Liver (tissue), 2 donors: ENCODE measurements around the gene GPN1.

Experiments used
- TF ChIP-seq, protein P1 (sequence below): IDR thresholded peaks from 2 replicates; pipeline ENCODE4 v1.6.1; 2016; ENCODE audit warnings: antibody characterized with exemption, mild to moderate bottlenecking
- TF ChIP-seq, protein P2 (sequence below): fragments of 150-350 bp; IDR thresholded peaks from 2 replicates; pipeline ENCODE4 v1.5.1; 2017; ENCODE audit warnings: improper control_type of control experiment, low read depth, low read length; ENCODE audit not compliant: missing input control
- donor health status: healthy.

DNA sequence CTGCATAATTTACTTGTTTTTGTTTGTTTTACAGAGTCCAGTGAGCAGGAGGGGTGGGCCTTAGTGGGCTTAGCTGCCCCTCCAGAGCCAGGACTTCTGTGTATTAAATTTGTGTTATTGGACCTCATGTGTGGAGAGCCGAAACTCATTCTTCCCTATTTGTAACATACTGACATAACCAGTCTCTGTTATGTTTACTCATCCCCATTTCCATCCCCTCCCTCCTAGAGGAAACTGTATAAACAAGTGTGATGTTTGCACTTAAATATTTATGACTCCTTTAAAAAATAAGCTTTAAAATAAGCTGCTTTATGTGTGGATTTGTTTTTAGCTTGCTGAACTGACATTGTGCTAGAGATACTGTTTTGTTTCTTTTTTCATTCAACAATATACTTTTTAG is 32.2 kb upstream of the GPN1 start:
- TF ChIP-seq, protein P1, sequence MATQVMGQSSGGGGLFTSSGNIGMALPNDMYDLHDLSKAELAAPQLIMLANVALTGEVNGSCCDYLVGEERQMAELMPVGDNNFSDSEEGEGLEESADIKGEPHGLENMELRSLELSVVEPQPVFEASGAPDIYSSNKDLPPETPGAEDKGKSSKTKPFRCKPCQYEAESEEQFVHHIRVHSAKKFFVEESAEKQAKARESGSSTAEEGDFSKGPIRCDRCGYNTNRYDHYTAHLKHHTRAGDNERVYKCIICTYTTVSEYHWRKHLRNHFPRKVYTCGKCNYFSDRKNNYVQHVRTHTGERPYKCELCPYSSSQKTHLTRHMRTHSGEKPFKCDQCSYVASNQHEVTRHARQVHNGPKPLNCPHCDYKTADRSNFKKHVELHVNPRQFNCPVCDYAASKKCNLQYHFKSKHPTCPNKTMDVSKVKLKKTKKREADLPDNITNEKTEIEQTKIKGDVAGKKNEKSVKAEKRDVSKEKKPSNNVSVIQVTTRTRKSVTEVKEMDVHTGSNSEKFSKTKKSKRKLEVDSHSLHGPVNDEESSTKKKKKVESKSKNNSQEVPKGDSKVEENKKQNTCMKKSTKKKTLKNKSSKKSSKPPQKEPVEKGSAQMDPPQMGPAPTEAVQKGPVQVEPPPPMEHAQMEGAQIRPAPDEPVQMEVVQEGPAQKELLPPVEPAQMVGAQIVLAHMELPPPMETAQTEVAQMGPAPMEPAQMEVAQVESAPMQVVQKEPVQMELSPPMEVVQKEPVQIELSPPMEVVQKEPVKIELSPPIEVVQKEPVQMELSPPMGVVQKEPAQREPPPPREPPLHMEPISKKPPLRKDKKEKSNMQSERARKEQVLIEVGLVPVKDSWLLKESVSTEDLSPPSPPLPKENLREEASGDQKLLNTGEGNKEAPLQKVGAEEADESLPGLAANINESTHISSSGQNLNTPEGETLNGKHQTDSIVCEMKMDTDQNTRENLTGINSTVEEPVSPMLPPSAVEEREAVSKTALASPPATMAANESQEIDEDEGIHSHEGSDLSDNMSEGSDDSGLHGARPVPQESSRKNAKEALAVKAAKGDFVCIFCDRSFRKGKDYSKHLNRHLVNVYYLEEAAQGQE = no peak
- TF ChIP-seq, protein P2, sequence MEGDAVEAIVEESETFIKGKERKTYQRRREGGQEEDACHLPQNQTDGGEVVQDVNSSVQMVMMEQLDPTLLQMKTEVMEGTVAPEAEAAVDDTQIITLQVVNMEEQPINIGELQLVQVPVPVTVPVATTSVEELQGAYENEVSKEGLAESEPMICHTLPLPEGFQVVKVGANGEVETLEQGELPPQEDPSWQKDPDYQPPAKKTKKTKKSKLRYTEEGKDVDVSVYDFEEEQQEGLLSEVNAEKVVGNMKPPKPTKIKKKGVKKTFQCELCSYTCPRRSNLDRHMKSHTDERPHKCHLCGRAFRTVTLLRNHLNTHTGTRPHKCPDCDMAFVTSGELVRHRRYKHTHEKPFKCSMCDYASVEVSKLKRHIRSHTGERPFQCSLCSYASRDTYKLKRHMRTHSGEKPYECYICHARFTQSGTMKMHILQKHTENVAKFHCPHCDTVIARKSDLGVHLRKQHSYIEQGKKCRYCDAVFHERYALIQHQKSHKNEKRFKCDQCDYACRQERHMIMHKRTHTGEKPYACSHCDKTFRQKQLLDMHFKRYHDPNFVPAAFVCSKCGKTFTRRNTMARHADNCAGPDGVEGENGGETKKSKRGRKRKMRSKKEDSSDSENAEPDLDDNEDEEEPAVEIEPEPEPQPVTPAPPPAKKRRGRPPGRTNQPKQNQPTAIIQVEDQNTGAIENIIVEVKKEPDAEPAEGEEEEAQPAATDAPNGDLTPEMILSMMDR = no peak
